HepG2 (cell line): ENCODE results near the gene POLR3H. TPM values are rescaled to one million over a fixed set of nuclear protein-coding genes. Genes with fewer than 3 reads are reported as not detected.

Experiments used
- ATAC-seq: fragments of 200-7000 bp; cut with Tn5 transposase; 3 replicates; pipeline ENCODE4 v1.9.1; 2020; ENCODE audit warnings: mild to moderate bottlenecking, moderate library complexity
- BruUV-seq: library from RNA; stranded (reverse); fragments of 400-500 nt; replicated peaks from 2 replicates; lab custom pipeline; 2021; lab: Mats Ljungman, UMichigan
- CTCF ChIA-PET: fragments of 300-600 bp; formaldehyde crosslinking; extraction: SDS; loops from one replicate; lab custom pipeline; 2021; ENCODE audit warnings: low total read pairs, inconsistent platforms, low intra/inter-chr PET ratio; lab: Yijun Ruan, JAX
- POLR2A ChIA-PET: fragments of 350-600 bp; sonication (Branson Sonifier 250); formaldehyde crosslinking; loops from one replicate; lab custom pipeline; 2020; ENCODE audit warnings: antibody characterized with exemption, inconsistent platforms; lab: Yijun Ruan, JAX
- DNase-seq: peaks from one replicate; pipeline ENCODE4 v3.0.0-alpha.2; 2015; ENCODE audit warnings: low spot score
- FAIRE-seq: peaks from 3 replicates; lab custom pipeline; 2011; peaks lifted over from hg19 to GRCh38; lab: Jason Lieb, UNC
- H2AFZ ChIP-seq: one replicate; pipeline ENCODE4 v1.6.1; 2011; ENCODE audit warnings: low read length, inconsistent platforms
- H3K27ac ChIP-seq: fragments of 300-600 bp; 3 replicates; pipeline ENCODE4 v1.8.0; 2011; ENCODE audit warnings: mixed run types, mild to moderate bottlenecking, mixed read lengths, low read length, inconsistent platforms; ENCODE audit not compliant: insufficient read depth; ENCODE audit errors: extremely low read length
- H3K27me3 ChIP-seq, 2 experiments: fragments of 200-600 bp in 1 of 2; 2 replicates in 1 of 2; 3 replicates in 1 of 2; pipeline versions ENCODE4 v1.6.0 to v1.8.0; 2011; ENCODE audit warnings: low read length in 2 of 2, mild to moderate bottlenecking in 2 of 2, moderate library complexity in 2 of 2, inconsistent platforms in 1 of 2; ENCODE audit not compliant: insufficient read depth in 2 of 2, control insufficient read depth in 1 of 2
- H3K36me3 ChIP-seq, 2 experiments: fragments of 200-600 bp in 1 of 2; replicated peaks in 1 of 2; 2 replicates in 1 of 2; 3 replicates in 1 of 2; pipeline versions ENCODE4 v1.5.1 to v1.8.0; 2011; ENCODE audit warnings: low read length in 2 of 2, inconsistent platforms in 1 of 2; ENCODE audit not compliant: insufficient read depth in 2 of 2, control insufficient read depth in 1 of 2
- H3K4me1 ChIP-seq: 2 replicates; pipeline ENCODE4 v1.5.1; 2012; ENCODE audit warnings: low read length, inconsistent platforms; ENCODE audit not compliant: insufficient read depth
- H3K4me2 ChIP-seq: 2 replicates; pipeline ENCODE4 v1.6.0; 2011; ENCODE audit warnings: low read depth, low read length, inconsistent platforms
- H3K4me3 ChIP-seq, 3 experiments: fragments of 200-600 bp in 1 of 3; sonication (generic), shearing (Covaris generic) in 1 of 3; replicated peaks in 1 of 3; 2 replicates each; pipeline ENCODE4 v1.5.1; 2011 to 2016; ENCODE audit warnings: low read length in 3 of 3, inconsistent platforms in 2 of 3, low read depth in 2 of 3, mild to moderate bottlenecking in 2 of 3, control low read depth in 1 of 3, mixed read lengths in 1 of 3; ENCODE audit not compliant: insufficient read depth in 1 of 3
- H3K79me2 ChIP-seq: one replicate; pipeline ENCODE4 v1.6.1; 2011; ENCODE audit warnings: low read length, inconsistent platforms; ENCODE audit not compliant: insufficient read depth
- H3K9ac ChIP-seq: 2 replicates; pipeline ENCODE4 v1.6.0; 2011; ENCODE audit warnings: mild to moderate bottlenecking, low read depth, low read length, inconsistent platforms; ENCODE audit not compliant: insufficient read depth
- H3K9me3 ChIP-seq: 2 replicates; pipeline ENCODE4 v1.5.1; 2012; ENCODE audit warnings: mild to moderate bottlenecking, low read length
- H4K20me1 ChIP-seq: 2 replicates; pipeline ENCODE4 v1.6.0; 2011; ENCODE audit warnings: inconsistent platforms, mild to moderate bottlenecking, low read length, moderate library complexity; ENCODE audit not compliant: insufficient read depth
- CEBPB ChIP-seq: IDR thresholded peaks from 2 replicates; pipeline ENCODE4 v1.6.1; 2011; ENCODE audit warnings: low read depth, low read length, improper control_type of control experiment, borderline replicate concordance
- CEBPG ChIP-seq: IDR thresholded peaks from 2 replicates; pipeline ENCODE4 v1.6.1; 2016
- CHD4 ChIP-seq: fragments of 200-600 bp; sonication (generic); IDR thresholded peaks from 2 replicates; pipeline ENCODE4 v1.7.0; 2017; ENCODE audit warnings: mild to moderate bottlenecking, low read length, borderline replicate concordance
- SMARCE1 ChIP-seq: fragments of 450-650 bp; IDR thresholded peaks from 2 replicates; pipeline ENCODE4 v1.6.1; 2017; ENCODE audit warnings: borderline replicate concordance
- TRAFD1 ChIP-seq: sonication (generic); formaldehyde crosslinking; IDR thresholded peaks from 2 replicates; pipeline ENCODE4 v1.5.1; 2020; ENCODE audit warnings: missing genetic modification reagents, mild to moderate bottlenecking, borderline replicate concordance
- ZBTB33 ChIP-seq: sonication (generic); formaldehyde crosslinking; IDR thresholded peaks from 2 replicates; pipeline ENCODE4 v1.4.0; 2020; ENCODE audit warnings: missing genetic modification reagents
- ZNF720 ChIP-seq: sonication (generic); formaldehyde crosslinking; IDR thresholded peaks from 2 replicates; pipeline ENCODE4 v1.4.0; 2020; ENCODE audit warnings: missing genetic modification reagents
- WGBS: methylation state at CpG from one replicate; pipeline ENCODE4 v1.1.6; 2017; ENCODE audit warnings: low lambda C conversion rate; 5-methylcytosine and 5-hydroxymethylcytosine counted together
- in situ Hi-C: cut with HindIII; loops from 2 replicates; pipeline ENCODE4 v1.10.0; 2017; ENCODE audit warnings: low pct_unique_long_range_greater_than_20kb; ENCODE audit not compliant: extremely low pct_ligation_motif_present
- intact Hi-C: fragments of 100-400 bp; cut with micrococcal nuclease; formaldehyde crosslinking; loops from one replicate; pipeline ENCODE4 v1.10.0; 2022; ENCODE audit not compliant: unreplicated experiment
- polyA plus RNA-seq, 8 experiments: library from polyadenylated mRNA; depleted of rRNA in 3 of 8; stranded (reverse) in 7 of 8; unstranded in 1 of 8; fragments of >200 nt; fragmentation: Illumina TruSeq in 4 of 8; extraction: Trizol in 4 of 8; gene quantifications; 2 replicates each; pipeline versions ENCODE4 v1.2.1 to v1.2.3, GENCODE V29; 2011 to 2016; ENCODE audit warnings: low read depth in 4 of 8, missing spikeins in 1 of 8, mixed read lengths in 1 of 8; ENCODE audit not compliant: insufficient read depth in 1 of 8
- total RNA-seq, 5 experiments: library from RNA; depleted of rRNA; stranded (reverse); fragments of >200 nt; fragmentation: Illumina TruSeq; extraction: Trizol; gene quantifications; 2 replicates each; pipeline ENCODE4 v1.2.3, GENCODE V29; 2016; ENCODE audit warnings: low read depth in 1 of 5

Gene POLR3H
- total and polyA plus RNA-seq, 2 of the 13 experiments (the other 11 are each of a cell fraction or from before 2014, with no cell fraction given), result 10.3 to 28.6 TPM

GRCh38 chr22:41478891-41479521, 65.3 kb downstream of the POLR3H start:
- Histone ChIP-seq H4K20me1 (0 out of 2 replicates have a peak, but pooled peaks cover 7% of the 10 kb centered on the region), H3K36me3 (peaks cover 4 to 11% of the 10 kb centered on the region in 2 experiments; a peak in 4 of 5 replicates), H3K27ac (no peak overlapping the region), H3K4me3 (no peak overlapping the region), H3K27me3 (no peaks in the 10 kb centered on the region), H3K9me3 (no peaks in the 10 kb centered on the region), H3K9ac (no peak overlapping the region), H2AFZ (no peak overlapping the region), H3K4me1 (peaks cover 21% of the 10 kb centered on the region), H3K4me2 (no peak overlapping the region), H3K79me2 (peaks cover 80% of the 10 kb centered on the region)
- DNase-seq (no peak), ATAC-seq (no peak), FAIRE-seq (no peak)
- CTCF ChIA-PET, result no interaction called here
- intact Hi-C loops (no loop called here), in situ Hi-C loops (no loop called here)
- POLR2A ChIA-PET, result interaction anchor here (0.8 to 1.5 kb wide), 4 partner anchors 11 to 98 kb away, joined by 3 to 4 read pairs (median 3); partner anchors contain the start of gene PHF5A
- no TSS peak for BruUV-seq
- TF ChIP-seq CHD4 (no peak), CEBPB (peak; percentile 63; the same call in 1 of the 2 replicates), CEBPG (CRISPR knock-in tag) (peak; percentile 20; the same call in 1 of the 2 replicates), ZBTB33 (CRISPR knock-in tag) (peak; percentile 61; the same call in 1 of the 2 replicates)
- 87% methylated on average over 7 of the region's 7 CpGs for WGBS

GRCh38 chr22:41478473-41478872, 65.8 kb downstream of the POLR3H start:
- H3K9me3 ChIP-seq, result no peaks in the 10 kb centered on the region
- FAIRE-seq, result no peak
- DNase-seq, result no peak
- CTCF ChIA-PET, result no interaction called here
- H3K4me1 ChIP-seq, result peaks cover 25% of the 10 kb centered on the region
- peaks cover 81% of the 10 kb centered on the region for H3K79me2 ChIP-seq
- no peak overlapping the region for H3K27ac ChIP-seq
- H4K20me1 ChIP-seq, result 0 out of 2 replicates have a peak, but pooled peaks cover 7% of the 10 kb centered on the region
- WGBS, result 95% methylated on average over 2 of the region's 2 CpGs
- intact Hi-C loops, result no loop called here
- H3K27me3 ChIP-seq, result no peaks in the 10 kb centered on the region
- no peak overlapping the region for H3K4me3 ChIP-seq
- no peak overlapping the region for H3K9ac ChIP-seq
- TF ChIP-seq ZNF720 (CRISPR knock-in tag) (no peak), TRAFD1 (CRISPR knock-in tag) (no peak), SMARCE1 (no peak)
- TF ChIP-seq, all 625 proteins: peak for 0
- POLR2A ChIA-PET, result interaction anchor here (0.8 to 1.5 kb wide), 4 partner anchors 10 to 98 kb away, joined by 3 to 4 read pairs (median 3); partner anchors contain the start of gene PHF5A
- no peak overlapping the region for H2AFZ ChIP-seq
- in situ Hi-C loops, result no loop called here
- BruUV-seq, result no TSS peak
- H3K36me3 ChIP-seq, result peaks cover 4 to 11% of the 10 kb centered on the region in 2 experiments; a peak in 4 of 5 replicates
- no peak overlapping the region for H3K4me2 ChIP-seq
- no peak for ATAC-seq
